Mucosa of gallbladder (tissue), 1 donor: ENCODE measurements around the gene MAL. TPM values are rescaled to one million over a fixed set of nuclear protein-coding genes. Genes with fewer than 3 reads are reported as not detected.
A peak's percentile ranks its signal among the peaks of the same experiment; 100 is the strongest.

Experiments used
- DNase-seq: peaks from one replicate; pipeline ENCODE4 v3.0.0-alpha.2; 2020; ENCODE audit warnings: low spot score
- total RNA-seq: library from RNA; stranded (reverse); gene quantifications from one replicate; pipeline ENCODE4 v1.2.1, GENCODE V29; 2021
- donor health status: DM: no; HTN: no; CAD: no.

Gene MAL
- total RNA-seq, 1 donor from 2014 or later, result 2.9 TPM

DNA sequence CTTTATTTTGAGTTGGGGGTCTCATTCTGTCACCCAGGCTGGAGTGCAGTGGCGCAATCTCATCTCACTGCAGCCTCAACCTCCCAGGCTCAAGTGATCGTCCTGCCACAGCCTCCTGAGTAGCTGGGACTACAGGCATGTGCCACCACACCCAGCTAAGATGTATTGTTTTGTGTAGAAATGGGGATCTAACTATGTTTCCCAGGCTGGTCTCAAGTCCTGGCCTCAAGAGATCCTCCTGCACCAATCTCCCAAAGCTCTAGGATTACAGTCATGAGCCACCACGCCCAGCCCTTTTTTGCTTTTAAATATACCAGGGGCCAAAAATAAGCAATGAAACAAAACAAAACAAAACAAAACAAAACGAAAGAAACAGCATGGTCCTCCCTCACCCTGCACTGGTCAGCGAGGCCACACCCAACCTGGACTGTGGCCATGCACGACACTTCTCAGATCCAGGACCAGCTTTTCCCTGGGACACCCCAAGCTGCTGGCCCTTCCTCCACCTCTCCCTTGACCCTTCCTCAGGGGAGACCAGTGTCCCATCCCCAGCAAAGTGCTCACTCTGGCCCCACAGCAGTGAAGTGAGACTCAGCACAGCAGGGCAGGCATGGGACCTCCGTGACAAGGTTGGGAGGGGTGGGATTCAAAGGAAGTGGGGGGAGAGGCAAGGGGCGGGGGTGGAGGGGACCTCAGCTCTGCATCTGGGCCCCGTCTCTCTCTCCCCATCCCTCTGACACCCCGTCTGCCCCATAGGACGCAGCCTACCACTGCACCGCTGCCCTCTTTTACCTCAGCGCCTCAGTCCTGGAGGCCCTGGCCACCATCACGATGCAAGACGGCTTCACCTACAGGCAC is 23.5 kb downstream of the MAL start:
- DNase-seq, result no peak

- DNase-seq, result no peak
These were observed 24.1 kb downstream of the MAL start for GRCh38 chr2:95049683-95049955.

DNA sequence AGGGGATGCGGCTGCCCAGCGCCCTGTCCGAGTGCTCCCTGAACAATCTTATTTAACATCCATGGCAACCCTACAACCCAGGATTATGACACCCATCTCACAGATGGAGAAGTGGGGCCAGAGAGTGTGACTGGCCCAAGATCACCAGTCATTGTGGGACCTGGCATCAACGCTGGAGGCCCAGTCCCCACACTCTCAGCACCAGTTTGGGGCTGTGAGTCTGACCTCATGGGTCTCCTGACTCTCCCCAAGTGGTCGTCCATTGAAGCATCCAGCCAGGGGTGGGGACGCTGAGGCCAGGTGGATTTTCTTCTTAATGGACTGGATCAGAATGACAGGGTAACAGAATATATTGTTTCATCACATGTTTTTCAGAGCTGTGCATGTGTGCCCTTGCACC is 24.5 kb downstream of the MAL start:
- no peak for DNase-seq

DNA sequence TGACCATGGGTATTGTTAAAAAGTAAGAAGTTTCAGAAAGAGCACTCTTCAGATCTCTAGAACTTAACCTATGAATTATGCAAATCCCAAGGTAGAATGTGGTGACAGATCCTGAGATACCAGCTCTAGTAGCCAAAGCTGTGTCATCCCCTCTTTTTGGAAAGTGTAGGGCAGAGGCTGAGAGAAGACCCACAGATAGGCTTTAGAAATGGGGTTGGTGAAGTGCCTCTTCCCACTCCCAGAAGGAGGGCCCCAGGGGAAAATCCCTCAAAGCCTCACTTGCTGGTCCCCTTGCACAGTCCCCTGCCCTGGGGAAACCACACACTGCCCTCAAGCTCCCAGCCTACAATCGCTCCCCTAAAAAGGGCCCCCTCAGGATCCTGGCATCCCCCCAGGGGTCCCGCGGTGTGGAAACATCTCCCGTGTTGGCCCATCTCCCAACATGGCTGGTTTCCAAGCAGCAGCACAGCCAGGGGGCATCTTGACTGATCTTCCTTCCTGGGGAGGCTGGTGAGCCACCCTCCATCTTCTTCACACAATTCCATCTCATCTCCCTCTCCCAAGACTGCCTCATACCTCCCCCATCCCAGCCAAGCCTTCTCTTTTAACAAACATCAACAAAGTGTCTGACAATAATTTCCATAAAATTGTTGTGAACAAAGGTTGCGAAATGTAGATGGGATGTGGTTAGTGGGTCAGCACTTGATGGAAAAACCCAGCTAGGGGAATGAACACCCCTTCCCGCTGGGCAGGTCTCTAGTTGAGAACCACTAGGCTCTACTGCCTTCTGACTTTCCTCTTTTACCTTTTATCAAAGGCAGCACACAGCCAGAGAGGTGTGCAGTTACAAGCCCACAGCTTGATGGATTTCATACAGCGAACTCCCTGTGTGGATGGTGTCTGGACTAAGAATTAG is 25.1 kb downstream of the MAL start:
- no peak for DNase-seq

DNA sequence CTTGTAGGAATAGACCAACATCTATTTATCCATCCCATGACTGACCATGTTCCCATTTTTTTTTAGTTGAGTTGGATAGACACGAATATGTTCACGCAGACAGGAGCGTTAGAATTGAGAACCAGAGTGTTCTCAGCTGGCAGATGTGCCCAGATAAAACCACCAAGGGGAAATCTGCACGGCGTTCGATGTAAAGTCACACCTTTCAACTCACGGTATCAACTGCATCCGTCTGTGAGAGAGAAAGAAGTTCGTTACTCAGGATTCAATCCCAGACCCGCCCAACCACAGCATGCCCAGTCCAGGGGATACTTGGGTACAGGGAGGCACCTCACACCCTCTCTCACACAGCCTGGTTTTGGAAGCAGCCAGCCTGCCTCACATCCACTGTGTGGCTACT is 26.1 kb downstream of the MAL start:
- DNase-seq, result no peak

GRCh38 chr2:95052307-95052706 is 26.8 kb downstream of the MAL start:
- no peak for DNase-seq

DNA sequence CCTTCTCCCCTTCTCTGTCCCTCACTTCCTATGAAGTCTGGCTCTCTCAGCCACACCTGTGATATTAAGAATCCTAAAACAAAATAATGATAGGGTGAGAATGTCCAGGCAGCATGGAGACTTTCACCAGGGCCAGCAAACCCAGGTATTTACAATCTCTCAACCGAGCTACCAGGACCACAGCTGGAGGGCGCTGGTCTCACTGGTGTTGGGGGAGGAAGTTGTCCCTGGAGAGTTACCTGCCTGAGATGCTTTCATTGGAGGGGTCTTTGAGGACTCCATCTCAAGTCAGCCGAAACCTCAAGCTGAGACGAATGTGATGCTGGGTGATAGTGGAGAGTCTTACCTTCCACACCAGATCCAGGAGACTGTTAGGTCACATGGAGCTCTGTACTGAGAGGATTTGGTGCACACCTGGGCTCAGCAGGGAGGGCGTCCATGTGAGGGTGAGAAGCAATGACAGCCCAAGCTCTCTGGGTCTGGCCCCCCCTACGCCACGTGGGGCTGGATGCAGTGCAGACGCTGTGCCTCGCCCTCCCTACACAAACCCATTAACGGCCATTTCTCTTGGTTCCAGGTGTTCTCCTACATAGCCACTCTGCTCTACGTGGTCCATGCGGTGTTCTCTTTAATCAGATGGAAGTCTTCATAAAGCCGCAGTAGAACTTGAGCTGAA is 27.4 kb downstream of the MAL start:
- DNase-seq, result no peak

DNA sequence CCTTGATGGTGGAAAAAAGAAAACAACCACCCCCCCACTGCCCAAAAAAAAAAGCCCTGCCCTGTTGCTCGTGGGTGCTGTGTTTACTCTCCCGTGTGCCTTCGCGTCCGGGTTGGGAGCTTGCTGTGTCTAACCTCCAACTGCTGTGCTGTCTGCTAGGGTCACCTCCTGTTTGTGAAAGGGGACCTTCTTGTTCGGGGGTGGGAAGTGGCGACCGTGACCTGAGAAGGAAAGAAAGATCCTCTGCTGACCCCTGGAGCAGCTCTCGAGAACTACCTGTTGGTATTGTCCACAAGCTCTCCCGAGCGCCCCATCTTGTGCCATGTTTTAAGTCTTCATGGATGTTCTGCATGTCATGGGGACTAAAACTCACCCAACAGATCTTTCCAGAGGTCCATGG is 28.0 kb downstream of the MAL start:
- no peak for DNase-seq

DNA sequence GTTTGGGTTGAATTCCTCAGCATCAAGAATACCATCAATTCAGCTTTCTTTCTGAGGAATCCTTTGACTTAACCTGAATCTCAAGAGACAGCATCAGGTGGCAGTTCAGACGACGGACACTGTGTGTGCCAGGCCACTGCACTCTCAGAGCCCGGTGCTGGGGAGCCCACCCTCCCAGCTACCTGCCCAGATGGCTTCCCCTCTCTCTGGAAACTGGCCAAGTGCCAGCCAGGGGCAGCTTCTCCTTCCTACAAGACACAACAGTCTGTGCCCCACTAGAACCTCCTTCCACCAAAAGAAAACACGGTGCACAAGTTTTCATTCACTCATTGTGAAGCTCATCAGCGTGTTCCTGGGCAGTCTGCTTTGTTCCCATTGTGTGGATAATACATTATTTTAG is 28.5 kb downstream of the MAL start:
- no peak for DNase-seq

GRCh38 chr2:95055262-95055661 is 29.8 kb downstream of the MAL start:
- DNase-seq, result no peak

- DNase-seq, result no peak
These were observed 30.5 kb downstream of the MAL start for GRCh38 chr2:95056044-95056443.

GRCh38 chr2:95056461-95057459 is 31.3 kb downstream of the MAL start:
- DNase-seq, result no peak

GRCh38 chr2:95057535-95058370 is 32.2 kb downstream of the MAL start:
- DNase-seq, result no peak

DNA sequence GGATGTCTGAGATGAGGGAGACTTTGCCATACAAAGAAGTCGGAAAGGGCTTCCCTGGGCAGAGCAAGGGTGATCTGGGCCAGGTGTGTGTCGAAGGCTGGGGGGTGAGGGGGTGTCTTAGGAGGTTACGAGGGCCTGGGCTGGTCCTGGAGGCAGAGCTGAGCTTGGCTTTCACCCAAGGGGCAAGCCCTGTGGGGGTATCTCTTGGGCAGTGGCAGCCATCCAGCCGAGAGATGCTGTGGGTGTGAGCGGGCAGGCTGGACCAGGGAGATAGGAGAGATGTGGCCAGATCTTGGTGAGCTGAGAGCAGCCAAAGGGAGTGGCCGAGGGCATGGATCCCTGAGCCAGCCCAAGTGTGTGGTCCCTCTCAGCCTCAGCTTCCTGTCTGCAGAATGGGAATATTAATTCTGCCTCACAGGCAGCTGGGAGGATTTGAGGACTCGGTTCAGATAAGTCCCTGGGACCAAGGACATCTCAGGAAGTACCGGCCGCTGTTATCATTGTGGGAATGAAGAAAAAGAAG is 33.0 kb downstream of the MAL start:
- DNase-seq, result peak; percentile 24

DNA sequence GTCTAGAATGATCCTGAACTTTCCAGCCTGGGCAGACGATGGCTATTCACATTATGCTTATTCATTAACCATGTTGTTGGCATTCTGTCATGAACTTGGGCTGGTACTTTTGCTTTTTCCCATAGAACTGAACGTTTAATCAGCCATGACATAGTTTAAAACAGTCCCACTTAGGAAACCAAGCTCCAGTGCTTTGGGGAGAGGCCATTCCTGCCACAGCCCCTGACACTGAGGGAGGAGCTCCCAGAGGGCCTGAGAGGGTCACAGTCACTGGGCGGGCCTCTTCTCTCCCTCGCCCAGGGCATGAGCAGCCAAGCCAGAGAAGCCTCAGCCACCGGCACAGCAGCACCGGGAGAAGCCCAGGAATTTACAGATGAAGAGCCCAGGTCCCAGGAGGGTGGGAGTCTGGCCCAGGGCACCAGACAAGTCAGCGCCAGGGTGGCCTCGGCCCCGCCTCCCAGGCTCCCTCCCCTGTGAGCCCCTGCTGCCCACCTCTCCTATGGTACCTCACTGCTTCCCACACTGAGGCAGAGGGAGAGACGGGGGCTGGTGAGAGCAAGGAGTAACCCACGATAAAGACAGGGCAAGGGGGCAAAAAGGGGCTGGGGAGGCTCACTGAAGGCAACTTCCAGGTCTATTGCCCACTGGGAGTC is 33.6 kb downstream of the MAL start:
- no peak for DNase-seq

- DNase-seq, result no peak
These were observed 34.3 kb downstream of the MAL start for GRCh38 chr2:95059656-95060370.

- no peak for DNase-seq
These were observed 35.1 kb downstream of the MAL start for GRCh38 chr2:95060446-95061118.

DNA sequence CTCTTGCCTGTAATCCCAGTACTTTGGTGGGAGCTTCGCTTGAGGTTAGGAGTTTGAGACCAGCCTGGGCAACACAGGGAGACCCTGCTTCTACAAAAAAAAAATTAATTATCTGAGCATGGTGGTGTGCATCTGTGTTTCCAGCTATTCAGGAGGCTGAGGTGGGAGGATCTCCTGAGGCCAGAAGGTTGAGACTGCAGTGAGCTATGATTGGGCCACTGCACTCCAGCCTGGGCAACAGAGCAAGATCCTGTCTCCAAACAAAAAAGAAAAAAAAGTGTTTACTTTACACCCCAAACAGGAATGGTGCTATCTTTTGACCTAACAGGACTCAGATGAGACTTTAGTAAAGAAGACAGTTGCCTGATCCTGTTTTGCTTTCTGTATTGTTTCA is 35.6 kb downstream of the MAL start:
- no peak for DNase-seq
